Right lobe of liver (tissue), 4 donors: Measurements from ENCODE around the gene TTC28.

Source experiments
- POLR2A ChIP-seq: fragments of 450-650 bp; IDR thresholded peaks from one replicate; pipeline ENCODE4 v1.6.1; 2017; ENCODE audit warnings: antibody characterized with exemption, mild to moderate bottlenecking
- TF ChIP-seq, protein P1 (sequence below), 4 donors: fragments of 200-600 bp in 3 of 4; fragments of 450-650 bp in 1 of 4; IDR thresholded peaks; one replicate each; pipeline versions ENCODE4 v1.5.1 to v1.8.0; 2016 to 2022; ENCODE audit warnings: antibody characterized with exemption in 4 of 4, mild to moderate bottlenecking in 2 of 4
- donor health status: DM: no; HTN: no; CAD: no.
- donor health status: DM: no; HTN: no; CAD: no.
- donor health status: DM: no; HTN: yes; CAD: no.

DNA sequence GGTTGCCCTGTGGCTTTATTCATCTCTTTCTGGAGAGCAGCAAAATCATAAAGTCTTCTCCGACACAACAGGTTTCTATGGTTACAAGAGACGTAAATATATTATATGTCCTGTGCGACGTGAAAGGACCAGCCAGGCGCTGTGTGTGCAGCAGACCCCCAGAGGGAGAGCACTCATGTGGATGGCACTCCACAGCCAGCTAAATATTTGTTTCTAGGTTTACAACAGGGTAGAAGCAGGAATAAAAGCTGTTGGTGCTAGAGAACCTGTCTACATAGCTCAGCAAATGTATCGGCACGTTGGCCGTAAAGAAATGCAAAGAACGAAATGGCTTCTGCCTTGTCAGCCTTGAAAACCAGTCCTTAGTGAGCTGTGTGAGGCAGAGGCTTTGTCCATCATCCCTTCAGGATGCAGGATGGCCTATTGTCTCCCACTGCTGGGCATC lies 626.8 kb downstream of the TTC28 start:
- TF ChIP-seq, protein P1, sequence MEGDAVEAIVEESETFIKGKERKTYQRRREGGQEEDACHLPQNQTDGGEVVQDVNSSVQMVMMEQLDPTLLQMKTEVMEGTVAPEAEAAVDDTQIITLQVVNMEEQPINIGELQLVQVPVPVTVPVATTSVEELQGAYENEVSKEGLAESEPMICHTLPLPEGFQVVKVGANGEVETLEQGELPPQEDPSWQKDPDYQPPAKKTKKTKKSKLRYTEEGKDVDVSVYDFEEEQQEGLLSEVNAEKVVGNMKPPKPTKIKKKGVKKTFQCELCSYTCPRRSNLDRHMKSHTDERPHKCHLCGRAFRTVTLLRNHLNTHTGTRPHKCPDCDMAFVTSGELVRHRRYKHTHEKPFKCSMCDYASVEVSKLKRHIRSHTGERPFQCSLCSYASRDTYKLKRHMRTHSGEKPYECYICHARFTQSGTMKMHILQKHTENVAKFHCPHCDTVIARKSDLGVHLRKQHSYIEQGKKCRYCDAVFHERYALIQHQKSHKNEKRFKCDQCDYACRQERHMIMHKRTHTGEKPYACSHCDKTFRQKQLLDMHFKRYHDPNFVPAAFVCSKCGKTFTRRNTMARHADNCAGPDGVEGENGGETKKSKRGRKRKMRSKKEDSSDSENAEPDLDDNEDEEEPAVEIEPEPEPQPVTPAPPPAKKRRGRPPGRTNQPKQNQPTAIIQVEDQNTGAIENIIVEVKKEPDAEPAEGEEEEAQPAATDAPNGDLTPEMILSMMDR (IDR thresholded peaks at IDR 0.05): no peak
- TF ChIP-seq POLR2A: no peak
